HG03439 (cell line): ENCODE results near the gene FARP2.
"Not testable (repeated sequence)": the region's sequence is repeated elsewhere in the genome, so short reads cannot be mapped to it uniquely, and the experiment has no call there.

Experiments used
- ATAC-seq: cut with Tn5 transposase; IDR thresholded peaks from one replicate; pipeline ENCODE4 v1.9.1; 2021; ENCODE audit warnings: mild to moderate bottlenecking, moderate library complexity; ENCODE audit not compliant: unreplicated experiment

The FARP2 gene

DNA sequence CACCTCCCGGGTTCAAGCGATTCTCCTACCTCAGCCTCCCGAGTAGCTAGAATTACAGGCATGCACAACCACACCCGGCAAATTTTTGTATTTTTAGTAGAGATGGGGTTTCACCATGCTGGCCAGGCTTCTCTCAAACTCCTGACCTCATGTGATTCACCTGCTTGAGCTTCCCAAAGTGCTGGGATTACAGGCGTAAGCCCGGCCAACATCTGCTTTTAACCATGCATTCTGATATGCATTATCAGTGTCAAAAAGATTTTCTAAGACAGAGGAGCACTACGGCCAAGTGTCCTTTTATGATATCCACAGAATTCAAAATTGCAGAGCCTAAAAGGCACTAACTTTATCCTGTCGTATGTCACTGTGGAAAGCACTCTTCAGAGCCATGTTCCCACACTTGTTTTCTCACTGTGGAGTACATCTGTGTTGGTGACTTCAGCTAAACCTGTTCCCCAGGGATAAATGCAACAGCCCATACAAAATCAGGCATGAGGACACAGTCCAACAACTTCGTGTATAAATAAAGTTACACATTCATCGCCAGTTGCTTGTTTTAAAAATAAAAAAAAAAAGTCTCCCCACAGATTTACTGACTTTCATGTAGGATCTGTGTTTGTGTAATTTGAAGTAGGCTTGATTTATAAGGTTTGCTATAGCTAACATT is 95.9 kb downstream of the FARP2 start:
- ATAC-seq: no peak

- ATAC-seq: not testable (repeated sequence)
Observed at GRCh38 chr2:241453919-241454318, 97.8 kb downstream of the FARP2 start.

DNA sequence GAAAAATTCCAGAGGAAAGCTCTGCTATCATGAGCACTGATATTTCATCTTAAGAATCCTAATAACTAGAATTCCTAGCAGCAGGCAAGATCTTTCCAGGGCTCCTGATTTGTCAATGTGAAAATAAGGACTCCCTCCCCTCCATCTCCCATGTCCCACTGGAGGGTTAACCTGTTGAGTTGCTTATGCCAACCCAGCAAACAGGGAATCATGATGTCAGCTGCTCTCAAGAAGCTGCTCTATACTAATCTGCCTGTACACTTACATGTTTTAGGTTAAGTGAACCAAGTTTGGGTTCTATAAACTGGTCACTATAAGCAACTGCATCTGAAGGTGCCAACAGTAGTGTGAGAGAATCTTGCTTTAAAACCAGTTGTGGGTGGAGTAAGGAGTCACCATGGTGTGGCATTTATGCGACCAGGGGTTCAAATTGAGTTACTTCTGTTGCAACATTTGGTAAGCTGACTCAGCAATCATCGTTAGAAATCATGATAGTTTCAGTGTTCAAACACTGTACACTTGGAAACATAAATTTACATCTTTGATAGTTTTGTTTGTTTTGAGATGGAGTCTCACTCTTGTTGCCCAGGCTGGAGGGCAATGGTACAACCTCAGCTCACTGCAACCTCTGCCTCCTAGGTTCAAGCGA is 98.9 kb downstream of the FARP2 start:
- ATAC-seq: no peak

- ATAC-seq: no peak
Observed at GRCh38 chr2:241456546-241456945, 100.5 kb downstream of the FARP2 start.

DNA sequence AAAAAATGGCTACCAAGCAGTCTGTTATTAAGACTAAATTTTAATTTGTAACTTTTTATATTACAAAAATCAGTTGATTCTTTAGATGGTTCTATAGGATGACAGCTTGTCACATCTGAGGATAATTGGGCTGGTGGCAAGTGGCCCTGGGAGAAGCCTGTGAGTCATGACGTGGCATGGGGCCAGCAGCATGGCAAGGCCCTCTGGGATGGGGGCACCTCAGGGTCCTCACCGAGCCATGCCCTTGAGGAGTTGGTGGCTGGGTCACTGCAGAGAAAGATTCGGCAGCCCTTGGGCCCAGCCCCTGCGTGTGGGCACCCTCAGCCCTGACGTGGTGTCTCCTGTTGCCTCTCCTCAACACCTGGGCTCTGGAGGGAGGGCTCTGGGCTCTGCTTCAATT is 102.6 kb downstream of the FARP2 start:
- no peak for ATAC-seq

- ATAC-seq: no peak
Observed at GRCh38 chr2:241459520-241459919, 103.4 kb downstream of the FARP2 start.

GRCh38 chr2:241460631-241461030 is 104.5 kb downstream of the FARP2 start:
- ATAC-seq: no peak

DNA sequence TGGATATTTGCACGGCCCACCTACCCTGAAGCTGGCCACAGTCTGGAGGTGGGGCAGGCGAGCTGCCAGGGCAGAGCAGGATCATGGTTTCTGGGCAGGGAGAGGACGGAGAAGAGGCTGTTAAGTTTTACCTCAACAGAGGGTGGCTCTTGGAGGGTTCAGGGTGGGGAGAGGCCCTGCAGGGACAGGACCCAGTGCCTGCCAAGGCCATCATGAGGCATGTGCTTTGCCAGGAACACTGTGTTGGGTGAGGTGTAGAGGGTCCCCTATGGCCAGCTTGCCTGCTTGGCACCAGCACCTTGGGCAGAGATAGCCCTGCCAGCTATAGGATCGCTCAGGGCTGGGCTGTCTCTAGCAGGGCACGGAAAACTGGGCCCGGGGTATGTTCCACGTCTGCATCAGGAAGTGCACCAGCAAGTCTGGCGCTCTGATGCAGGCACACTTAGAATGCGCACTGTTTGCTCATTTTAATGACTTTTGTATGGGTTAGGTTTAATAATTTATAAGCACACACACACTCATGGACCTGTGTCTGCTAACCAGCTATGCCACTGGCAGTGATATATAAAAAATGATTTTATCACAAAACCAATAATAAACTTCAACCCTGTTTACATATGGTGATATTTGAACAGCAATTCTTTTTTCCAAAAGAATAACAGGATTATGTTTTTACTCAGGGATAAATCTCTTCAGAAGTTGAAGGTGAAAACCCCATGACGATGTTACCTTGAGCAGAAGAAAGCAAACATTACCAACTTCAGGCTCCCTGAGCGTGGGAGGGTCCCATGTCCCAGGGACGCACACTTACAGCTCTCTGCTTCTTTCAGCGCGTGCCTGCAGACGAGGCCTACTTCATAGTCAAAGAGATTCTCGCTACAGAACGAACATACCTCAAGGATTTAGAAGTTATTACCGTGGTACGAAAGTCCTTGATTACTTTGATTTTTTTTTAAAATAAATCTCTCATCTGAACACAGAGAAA is 105.9 kb downstream of the FARP2 start:
- ATAC-seq: no peak

DNA sequence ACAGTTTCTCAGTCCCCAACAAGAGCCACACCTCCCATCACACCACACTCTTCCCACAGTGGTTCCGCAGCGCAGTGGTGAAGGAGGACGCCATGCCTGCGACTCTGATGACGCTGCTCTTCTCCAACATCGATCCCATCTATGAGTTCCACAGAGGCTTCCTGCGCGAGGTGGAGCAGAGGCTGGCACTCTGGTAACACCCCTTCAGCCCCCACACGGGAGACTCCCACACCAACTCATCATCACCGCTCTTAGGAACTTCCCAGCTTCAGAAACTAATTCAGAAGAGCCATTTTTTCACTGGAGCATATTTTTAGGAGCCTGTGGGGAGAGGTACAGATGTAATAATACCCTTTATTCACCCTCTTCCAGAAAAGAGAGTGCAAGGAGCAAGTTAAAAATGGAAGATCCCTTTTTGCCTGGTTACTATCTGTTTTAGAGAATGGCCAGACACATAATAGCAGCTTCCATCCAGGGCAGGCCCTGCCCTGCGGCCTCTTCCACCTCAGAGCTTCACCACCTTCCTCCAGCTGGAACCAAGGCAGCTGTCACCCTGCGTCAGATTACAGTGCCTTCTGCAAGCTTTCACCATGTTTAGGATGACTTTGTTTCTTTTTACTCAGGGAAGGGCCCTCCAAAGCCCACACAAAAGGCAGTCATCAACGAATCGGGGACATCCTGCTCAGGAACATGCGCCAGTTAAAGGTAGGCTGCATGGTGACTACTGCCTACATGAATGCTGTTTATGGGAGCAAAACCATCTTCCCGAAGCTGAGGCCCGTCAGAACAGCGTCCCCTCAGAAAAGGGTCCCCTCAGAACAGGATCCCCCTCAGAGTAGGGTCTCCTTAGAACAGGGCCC is 107.4 kb downstream of the FARP2 start:
- no peak for ATAC-seq

DNA sequence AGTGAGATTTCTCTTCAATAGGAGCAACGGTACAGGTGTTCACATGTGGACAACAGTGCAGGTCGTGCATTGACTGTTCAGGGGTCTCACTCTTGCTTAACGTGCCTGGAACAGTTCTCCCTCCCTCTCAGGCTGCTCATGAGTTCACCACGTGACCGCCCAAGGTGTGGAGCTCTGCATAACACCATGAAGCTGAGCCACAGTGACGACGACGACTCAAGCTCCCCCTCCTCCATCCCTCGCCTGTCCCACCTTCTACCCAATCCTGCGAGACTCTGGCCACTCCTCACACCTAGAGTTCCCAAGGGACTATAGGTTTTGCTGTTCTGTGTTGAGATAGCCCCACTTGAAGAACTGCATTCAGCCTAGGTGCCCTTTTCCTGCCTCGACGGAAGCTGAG is 109.5 kb downstream of the FARP2 start:
- ATAC-seq: no peak

- no peak for ATAC-seq
Observed at GRCh38 chr2:241466230-241466629, 110.1 kb downstream of the FARP2 start.

- no peak for ATAC-seq
Observed at GRCh38 chr2:241467777-241468475, 111.8 kb downstream of the FARP2 start.

DNA sequence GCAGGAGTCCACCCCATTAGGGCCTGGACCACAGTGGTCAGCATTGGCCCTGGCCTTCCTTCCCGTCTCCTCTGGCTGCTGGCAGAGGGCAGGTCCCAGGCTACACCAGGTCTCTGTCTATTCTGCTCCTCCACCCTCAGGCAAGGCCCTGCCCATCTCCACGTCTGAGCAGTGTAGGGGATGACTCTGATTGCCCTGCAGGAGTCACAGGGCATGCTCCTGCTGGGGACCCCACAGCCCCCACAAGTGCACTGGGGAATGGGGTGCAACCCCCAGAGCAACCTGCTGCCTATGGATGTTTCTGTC is 112.3 kb downstream of the FARP2 start:
- no peak for ATAC-seq

GRCh38 chr2:241469746-241470145 is 113.7 kb downstream of the FARP2 start:
- ATAC-seq: no peak

DNA sequence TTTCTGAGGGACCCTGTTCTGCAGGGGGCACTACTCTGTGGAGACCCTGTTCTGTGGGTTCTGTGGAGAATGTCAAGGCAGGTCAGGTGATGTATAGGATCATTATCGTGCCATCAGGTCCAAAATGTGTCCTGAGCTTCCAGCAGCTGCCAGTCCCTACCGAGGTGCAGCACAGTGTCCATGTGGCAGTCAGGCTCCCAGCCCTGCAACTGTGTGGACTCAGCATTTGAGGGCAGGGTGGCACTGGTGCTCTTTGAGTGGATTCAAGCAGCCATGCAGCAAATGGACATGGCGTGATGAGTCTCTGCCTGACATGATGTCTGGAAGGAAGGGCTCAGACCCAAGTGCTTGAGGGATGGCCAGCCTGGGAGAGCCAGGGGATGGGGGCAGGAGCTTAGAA is 117.3 kb downstream of the FARP2 start:
- no peak for ATAC-seq

DNA sequence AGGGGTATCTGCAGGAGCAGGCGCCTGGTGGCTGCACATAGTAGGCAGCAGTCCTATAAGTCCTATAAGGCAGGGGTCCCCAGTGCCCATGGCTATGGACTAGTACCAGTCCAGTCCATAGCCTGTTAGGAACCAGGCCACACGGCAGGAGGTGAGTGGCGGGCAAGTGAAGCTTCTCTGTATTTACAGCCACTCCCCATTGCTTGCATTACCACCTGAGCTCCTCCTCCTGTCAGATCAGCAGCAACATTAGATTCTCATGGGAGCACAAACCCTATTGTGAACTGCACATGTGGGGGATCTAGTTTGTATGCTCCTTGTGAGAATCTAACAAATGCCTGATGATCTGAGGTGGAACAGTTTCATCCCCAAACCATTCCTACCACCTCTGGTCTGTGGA is 119.2 kb downstream of the FARP2 start:
- no peak for ATAC-seq

GRCh38 chr2:241478166-241478565 is 122.1 kb downstream of the FARP2 start:
- ATAC-seq: no peak

DNA sequence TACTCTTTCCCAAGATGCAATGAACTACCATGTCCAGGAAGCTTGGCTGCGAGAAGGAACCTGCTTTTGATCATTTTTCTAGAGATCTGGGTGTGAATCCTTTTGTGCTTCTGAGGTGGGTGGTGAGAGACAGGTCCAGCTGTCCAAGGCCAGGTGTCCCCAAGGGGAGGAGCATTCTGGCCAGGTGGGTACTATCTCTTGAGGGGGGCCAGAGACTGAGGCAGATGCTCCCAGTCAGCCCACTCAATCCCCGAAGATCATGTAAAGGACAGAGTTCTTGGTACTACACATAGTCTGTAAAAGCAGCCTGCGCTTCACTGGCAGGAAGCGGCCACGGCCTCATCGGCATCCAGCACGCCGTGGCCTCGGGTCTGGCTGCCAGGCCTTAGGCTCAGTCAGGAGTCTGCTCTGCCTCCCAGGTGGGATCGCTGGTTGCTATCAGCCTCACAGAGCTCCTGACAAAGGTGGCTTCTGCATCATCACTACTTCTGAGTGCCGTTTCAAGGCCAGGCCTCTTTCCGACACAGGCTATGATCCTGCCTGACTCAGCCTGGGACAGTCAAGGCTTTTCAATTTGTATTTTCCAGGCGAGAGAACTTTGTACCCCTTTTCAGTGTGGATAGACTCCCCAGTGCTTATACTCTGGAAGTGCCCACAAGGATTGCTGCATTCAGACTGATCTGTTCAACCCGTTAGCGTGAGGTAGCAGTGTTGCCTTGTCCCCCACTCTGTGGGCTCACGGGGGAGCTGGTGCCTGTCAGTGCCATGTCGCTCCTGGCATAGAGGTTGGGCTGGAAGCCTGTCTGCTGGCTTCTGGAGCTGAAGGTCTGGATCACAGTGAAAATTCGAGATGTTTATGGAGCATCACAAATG is 123.2 kb downstream of the FARP2 start:
- ATAC-seq: no peak

DNA sequence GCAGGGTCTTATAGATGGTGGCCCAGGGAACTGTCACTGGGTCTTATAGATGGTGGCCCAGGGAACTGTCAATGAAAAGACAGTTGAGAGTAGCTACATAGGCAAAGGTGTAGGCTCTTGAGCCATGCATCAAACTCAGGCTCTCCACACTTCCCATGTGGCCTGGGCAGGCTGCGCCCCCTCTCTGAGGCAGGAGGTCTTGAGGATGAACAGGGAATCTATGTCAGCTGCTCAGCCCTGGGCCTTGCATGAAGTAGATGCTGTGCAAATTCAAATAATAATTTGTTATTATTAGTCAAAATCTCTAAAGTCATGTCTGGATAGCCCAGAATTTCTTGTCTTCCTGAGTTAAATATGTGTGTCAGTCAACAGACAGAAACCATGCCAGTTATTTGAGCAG is 125.6 kb downstream of the FARP2 start:
- no peak for ATAC-seq
